ENCODE measurements around the gene SIGLEC5.

DNA sequence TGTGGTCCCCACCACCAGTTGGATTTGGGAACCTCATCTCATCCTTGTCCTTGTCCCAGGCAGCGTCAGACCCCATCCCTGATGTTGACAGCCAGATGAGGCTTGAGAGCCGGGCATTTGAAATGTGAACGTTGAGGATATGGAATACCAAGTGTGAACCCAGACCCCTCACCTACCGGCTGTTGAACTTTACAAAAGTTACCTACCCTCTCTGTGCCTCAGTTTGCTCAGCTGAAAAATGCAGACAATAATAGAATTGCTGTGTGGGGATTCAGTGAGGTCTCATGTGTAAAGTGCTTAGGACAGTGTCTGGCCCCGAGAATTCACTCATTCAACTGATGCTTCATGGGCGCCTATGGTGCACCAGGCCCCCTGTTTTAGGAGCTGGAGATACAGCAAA lies 17.1 kb upstream of the SIGLEC5 start:
- no peak for TF ChIP-seq EZH2phosphoT487 (IDR thresholded peaks at IDR 0.05; ENCODE audit: borderline replicate concordance, low read length)
- no peak for TF ChIP-seq CTCF (conservative IDR thresholded peaks at IDR 0.05; ENCODE audit: low read depth, low read length)
- TF ChIP-seq EZH2 (IDR thresholded peaks at IDR 0.05; ENCODE audit: low read length, unreplicated experiment), result no peak

All from PC-3 (cell line).